CD4-positive, alpha-beta T cell treated with Interleukin-12 subunit alpha and Interleukin-12 subunit beta, for 1 hour (primary cell): ENCODE results near the gene MEI1.
"Not testable (repeated sequence)": the region's sequence is repeated elsewhere in the genome, so short reads cannot be mapped to it uniquely, and the experiment has no call there.

Experiments used
- DNase-seq: peaks from one replicate; pipeline ENCODE4 v3.0.0-alpha.2; 2020

The MEI1 gene

DNA sequence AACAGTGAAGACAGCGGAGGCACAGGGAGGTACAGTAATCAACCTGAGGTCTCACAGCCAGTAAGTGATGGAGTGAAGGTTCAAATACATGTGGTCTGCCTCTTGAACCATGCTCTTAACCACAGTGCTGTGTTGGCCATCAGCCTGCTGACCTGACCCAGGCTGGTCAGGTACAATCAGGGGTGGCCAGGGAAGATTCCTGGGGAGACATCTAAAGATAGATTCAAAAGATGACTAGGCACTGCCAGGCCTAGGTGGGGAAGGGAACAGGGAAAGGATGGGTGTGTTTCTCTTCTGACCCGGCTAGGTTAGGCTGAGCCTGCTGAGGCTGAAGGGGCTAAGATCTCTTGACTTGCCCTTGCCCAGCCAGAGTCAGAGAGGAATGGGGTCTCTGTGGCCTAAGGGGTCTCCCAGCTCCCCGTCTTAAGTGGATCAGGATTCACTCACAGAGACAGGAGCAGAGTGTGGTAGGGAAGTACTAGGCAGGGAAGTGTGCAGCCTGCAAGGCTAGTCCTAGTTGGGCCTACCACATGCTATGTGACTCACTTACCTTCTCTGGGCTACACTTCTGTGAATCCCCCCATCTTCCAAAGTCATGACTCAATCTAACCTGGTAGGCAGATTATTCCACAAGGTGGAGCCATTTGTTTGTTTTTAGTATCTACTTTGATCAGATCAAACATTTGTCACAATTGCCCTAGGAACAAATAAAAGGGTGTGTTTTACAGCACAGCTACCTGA is 123.2 kb downstream of the MEI1 start:
- peak; percentile 84 for DNase-seq

- no peak for DNase-seq
Measured at GRCh38 chr22:41823797-41824196, 124.5 kb downstream of the MEI1 start.

DNA sequence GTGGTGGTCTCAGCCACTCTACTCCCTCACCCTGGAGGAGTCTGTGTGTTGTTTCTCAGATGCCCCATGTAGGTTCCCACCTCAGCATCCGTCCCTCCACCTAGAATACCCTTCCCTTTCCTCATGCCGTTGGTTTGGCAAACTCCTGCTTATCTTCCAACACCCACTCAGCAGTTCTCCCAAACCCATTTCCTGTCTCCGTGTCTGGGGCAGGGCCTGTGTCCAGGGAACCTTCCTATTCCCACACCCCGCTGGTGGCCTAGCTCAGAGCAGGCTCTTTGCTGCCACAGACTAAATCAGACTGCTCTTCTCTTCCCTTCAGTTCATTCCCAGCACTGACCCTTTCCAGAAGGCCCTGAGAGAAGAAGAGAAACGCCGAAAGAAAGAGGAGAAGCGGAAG is 126.1 kb downstream of the MEI1 start:
- no peak for DNase-seq

GRCh38 chr22:41826021-41826420 is 126.7 kb downstream of the MEI1 start:
- no peak for DNase-seq

DNA sequence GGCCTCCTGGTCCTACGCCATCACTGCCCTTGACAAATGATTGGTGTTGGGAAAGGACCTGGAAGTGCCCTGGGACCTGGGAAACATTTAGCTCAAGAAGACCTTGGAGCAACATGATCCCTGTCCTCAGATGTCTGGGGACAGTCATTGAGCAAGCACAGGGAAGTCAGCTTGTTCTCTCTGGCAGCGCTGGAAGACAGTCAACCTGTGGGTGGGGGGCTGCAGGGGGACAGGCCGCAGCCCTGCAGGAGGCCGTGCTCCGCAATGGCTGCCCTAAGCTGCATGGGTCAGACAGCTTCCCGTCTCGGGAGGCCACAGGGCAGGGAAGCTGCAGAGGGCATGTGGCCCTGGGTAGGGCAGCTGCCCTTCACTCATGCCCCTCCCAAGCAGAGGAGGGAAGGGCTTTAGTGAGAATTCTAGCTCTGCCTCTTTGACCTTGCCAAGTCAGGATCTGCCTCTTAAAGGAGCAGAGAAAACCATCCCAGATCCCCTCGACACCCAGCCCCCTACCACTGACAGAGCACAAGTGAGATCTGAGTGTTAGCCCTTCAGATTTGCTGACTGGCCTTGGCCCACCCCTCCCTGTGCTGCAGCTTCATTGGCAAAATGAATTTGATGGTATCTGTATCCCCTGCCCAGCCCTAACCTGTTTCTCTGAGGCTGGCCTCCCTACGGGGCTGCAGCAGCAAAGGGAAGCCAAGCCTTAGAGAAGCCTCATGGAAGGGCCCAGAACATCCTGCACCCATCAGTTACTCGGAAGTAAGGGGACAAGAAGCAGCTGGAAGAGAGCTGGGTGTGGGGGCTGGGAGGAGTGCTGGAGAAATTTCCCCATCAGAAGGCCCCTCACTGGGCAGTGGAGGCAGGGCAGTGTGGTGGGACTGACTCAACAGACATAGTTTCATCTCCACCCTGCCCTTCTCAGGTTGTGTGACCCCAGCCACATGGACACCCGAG is 127.4 kb downstream of the MEI1 start:
- no peak for DNase-seq

DNA sequence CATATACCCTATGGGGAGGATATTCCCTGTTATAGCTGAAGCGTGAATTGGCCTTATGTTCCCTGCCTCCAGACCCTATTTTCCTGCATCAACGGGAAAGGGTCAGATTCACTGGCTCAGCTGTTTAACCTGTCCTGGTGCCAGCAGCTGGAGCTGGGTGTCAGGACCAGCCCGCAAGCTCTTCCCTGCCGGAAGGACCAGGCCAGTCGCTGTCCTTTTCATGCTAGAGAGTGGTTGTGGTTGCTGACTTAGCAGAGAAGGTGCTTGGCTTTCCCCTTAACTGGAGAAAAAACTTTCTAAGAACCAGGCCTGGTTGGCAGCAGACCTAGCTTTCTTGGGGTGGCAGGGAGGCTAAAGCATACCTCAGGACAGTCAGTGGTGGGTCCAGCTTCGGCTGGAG is 128.4 kb downstream of the MEI1 start:
- no peak for DNase-seq

GRCh38 chr22:41828516-41828915 is 129.2 kb downstream of the MEI1 start:
- DNase-seq, result no peak

DNA sequence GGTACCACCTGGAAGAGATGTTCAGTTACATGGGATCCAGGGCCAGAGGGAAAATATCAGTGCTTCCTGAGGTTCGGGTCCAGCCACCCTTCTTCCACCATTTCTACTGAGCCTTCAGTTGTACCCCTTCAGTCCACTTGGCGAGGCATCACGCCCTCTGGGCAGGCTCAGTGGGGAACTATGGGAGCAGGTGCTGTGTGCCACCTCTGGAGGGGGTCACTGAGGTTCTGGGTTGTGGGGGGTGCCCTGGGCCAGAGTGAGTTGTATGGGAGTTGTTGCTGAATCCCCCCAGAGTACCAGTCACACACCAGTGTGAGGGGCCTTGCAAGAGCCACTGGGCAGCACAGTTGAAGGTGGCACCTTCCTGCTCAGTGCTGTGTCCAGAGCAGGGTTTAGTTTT is 130.9 kb downstream of the MEI1 start:
- DNase-seq, result peak; percentile 29

- peak; percentile 18 for DNase-seq
Measured at GRCh38 chr22:41831383-41831782, 132.1 kb downstream of the MEI1 start.

DNA sequence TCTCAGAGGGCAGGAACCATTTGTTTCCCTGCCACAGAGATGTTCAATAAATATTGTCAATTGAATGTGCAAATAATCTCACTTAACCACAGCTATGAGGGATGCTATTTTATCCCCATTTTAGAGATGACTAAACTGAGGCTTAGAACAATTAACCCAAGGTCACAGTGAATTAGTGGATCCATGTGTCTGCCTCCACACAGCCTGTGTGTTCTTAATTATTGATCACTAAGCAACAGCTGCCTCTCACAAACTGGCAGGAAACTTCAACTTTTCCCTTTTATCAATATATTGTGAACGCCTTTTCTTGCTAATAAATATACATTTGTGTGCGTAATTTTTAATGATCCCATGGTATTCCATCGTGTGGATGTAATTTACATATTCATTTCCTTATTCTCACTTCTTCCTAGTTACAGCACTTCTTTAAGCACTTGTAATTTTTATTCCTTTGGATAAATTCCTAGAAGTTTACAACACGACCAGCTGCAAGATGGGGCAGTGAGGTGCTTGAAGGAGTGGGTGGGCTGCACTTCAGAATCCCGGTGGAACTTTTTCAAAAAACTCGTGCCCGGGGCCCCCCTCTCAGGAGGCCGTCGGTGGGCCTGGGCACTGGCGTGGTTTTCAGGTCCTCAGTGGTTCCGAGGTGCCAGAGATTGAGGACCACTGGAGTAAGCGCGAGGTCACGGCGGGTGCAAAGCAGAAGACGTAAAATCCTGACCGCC is 132.7 kb downstream of the MEI1 start:
- no peak for DNase-seq

- DNase-seq, result peak; percentile 99
Measured at GRCh38 chr22:41832553-41833368, 133.5 kb downstream of the MEI1 start, which contains the start of gene SREBF2. Gene SREBF2, plus strand, starts transcription at chr22:41833105. Its CDS starts 166 bp downstream, at chr22:41833271.

DNA sequence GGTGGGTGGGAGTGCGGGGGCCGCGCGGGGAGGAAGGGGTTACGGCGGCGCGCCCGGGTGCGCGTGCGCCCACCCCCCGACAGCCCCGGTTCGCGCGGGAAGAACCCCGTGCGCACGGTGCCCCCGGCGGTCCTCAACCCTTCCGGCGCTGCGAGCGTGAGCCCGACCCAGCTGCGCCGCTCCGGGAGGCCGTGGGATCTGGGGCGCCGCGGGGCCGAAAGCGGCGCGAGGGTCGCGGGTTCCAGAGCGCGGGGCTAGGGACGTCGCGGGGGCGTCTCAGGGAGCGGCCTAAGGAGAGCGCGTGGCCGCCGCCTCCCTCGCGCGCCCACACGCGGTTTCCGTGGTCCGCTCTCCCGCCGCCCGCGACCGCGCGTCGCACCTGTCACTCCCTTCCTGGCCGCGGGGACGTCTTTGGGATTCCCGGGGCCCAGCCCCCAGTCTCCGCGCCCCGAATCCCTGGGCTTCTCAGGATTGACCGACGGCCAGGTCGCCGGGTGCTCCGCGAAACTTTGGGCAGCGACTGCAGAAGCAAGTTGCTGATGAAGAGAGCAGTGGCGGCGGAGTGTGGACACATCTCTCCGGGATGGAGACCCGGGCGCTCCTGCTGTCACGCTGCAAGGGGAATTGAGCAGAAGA is 134.2 kb downstream of the MEI1 start:
- peak; percentile 58 for DNase-seq

DNA sequence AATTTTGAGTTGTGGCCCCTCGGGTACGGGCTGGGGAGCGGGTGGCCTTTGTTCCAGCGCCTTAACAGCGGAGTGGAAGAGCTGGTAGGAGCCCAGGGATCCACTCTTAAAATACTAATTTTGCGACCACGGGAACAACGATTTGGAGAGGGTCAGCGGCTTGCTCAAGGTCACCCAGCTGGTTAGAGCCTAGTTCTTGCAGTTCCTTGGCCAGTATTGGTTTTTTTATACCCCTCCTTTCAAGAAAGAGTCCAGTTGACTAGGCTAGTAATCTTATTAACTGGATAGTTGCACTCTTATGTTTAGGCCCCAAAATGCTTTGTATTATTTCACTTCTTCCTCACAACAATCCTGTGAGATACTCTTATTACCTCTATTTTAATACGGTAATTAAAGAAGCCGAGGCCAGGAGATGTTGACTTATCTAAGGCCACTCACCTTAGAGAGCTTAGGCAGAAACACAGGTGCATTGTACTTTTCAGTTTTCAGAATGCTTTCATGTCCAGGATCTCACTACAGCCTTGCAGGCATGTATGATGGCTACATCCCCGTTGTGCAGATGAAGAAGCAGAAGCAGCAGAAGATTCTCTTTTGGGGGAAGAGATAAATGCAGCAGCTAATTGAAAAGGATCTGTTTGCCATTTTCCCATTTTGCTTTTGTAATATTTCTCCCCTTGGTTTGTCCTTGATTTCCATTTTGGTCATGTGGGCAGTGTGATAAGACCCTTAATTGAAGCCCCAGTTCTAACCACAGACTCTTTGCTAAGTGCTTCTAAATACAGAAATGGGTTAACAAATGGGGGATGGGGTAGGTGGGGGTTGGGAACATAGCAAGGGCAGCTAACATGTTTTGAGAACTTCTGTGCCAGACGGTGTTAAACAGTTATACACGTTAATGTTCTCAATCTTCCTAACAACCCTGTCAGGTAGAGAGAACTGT is 135.0 kb downstream of the MEI1 start:
- no peak for DNase-seq

- not testable (repeated sequence) for DNase-seq
Measured at GRCh38 chr22:41835462-41835861, 136.2 kb downstream of the MEI1 start.

- no peak for DNase-seq
Measured at GRCh38 chr22:41836551-41836950, 137.2 kb downstream of the MEI1 start.

DNA sequence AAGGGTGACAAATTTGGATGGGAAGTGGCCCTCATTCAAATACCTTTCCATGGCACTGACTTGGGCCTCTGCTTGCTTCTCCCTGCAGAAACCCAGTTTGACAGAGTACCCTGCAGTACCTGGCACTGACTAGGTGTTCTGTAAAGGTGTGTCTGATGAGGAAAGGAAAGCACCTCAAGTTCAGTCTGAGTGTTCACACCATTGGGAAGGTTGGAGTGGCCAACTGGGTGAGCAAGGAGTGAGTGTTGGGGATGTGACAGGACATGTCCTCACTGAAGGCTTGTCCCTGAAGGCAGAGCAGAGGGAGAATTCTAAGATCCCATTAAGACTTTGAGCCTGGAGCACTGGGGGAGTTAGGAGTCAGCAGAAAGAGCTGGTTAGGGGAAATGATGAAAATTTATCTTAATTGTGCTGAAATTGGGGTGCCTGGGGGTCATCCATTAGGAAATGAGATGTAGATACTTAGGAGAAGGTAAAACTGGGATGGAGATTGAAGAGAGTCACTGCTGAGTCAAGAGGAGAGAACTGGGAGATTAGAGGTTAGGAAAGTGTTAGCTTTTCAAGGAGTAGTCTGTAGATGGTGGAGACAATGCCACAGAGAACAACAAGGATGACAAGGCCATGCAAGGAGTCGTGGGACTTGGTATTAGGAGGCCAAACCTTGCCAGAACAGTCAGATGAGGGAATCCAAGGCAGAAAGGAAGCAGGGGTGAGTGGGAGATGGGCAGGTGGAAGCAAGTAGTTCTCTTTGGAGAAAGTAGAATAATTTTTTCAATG is 139.7 kb downstream of the MEI1 start:
- no peak for DNase-seq

- DNase-seq, result no peak
Measured at GRCh38 chr22:41840216-41840615, 140.9 kb downstream of the MEI1 start.

DNA sequence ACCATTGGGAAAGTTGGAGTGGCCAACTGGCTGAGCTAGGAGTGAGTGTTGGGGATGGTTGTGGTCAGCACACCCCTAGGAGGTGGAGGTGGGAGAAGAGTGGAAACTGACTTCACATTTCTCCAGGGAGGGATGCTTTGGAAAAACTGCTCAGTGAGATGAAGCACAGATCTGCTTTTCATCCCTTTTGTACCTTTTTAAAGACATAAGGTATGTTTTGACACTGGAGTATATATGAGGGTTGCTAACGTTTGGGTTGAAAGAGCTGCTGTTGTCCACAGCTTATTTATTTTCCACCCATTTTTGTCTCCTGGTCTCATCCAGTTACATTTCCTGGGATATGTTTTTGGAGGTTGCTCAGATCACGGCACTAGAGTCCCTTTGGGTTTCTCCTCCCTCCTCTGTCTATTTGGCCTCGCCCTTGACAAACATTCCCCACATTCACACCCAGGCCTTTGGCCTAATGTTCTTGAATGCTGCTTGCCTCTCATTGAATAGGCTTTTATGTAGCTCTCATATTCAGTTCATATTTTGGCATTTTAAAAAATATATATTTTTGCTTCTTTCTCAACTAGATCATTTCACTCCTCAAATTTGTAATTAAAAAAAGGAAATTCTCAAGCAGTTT is 141.9 kb downstream of the MEI1 start:
- DNase-seq, result no peak
